Measurements from ENCODE around the gene CR1L. TPM values are rescaled to one million over a fixed set of nuclear protein-coding genes. Genes with fewer than 3 reads are reported as not detected.
A peak's percentile ranks its signal among the peaks of the same experiment; 100 is the strongest.

Gene CR1L
- total and polyA plus RNA-seq, 9 of the 15 experiments (the other 6 are each of a cell fraction or from before 2014, with no cell fraction given) = 10.1 to 74.8 (median 34.3) TPM

- TF ChIP-seq ZNF511 (CRISPR knock-in tag; IDR thresholded peaks at IDR 0.05) (peak; percentile 60; the same call in 1 of the 2 replicates), FOXA3 (CRISPR knock-in tag; conservative IDR thresholded peaks at IDR 0.05 in 1 of 2, IDR thresholded peaks at IDR 0.05 in 1 of 2) (peak in 1 of 2 experiments; percentile 79; a peak in 1 of 4 replicates), MAX (CRISPR knock-in tag; IDR thresholded peaks at IDR 0.05) (peak; percentile 86), ELF2 (CRISPR knock-in tag; IDR thresholded peaks at IDR 0.05) (no peak), FOS (IDR thresholded peaks at IDR 0.05; ENCODE audit: extremely low read depth, insufficient read length) (peak; percentile 73), RBBP5 (IDR thresholded peaks at IDR 0.05; ENCODE audit: borderline replicate concordance, insufficient read depth, low read length, poor library complexity, severe bottlenecking) (peak; percentile 99), EWSR1 (IDR thresholded peaks at IDR 0.05; ENCODE audit: borderline replicate concordance, low read depth, partially characterized antibody) (no peak), BRD9 (IDR thresholded peaks at IDR 0.05; ENCODE audit: low read depth, partially characterized antibody) (peak; percentile 49)
These were observed at the start of gene CR1L (continued) for GRCh38 chr1:207644852-207645634.

GRCh38 chr1:207603777-207604176, 41.2 kb upstream of the CR1L start:
- H3K4me1 ChIP-seq (replicated peaks in 1 of 2; ENCODE audit: control insufficient read depth in 2 of 2, insufficient read depth in 2 of 2, low read length in 2 of 2) = peaks cover 0 to 8% of the 10 kb centered on the region in 2 experiments; a peak in 2 of 5 replicates
- ATAC-seq (no peak), DNase-seq (ENCODE audit: extremely low read depth in 1 of 4, low spot score in 3 of 4) (peak in 1 of 4 experiments; percentile 21), FAIRE-seq (no peak)
- H3K9ac ChIP-seq (ENCODE audit: insufficient read depth in 1 of 2, low read depth in 2 of 2, low read length in 2 of 2) = no peak overlapping the region
- 37% methylated on average over 6 of the region's 6 CpGs for WGBS (ENCODE audit: insufficient coverage, low coverage, missing lambda C conversion rate)
- H3K36me3 ChIP-seq (ENCODE audit: control insufficient read depth, insufficient read depth, low read length) = no peaks in the 10 kb centered on the region
- H3K4me2 ChIP-seq (ENCODE audit: insufficient read depth, low read length) = peak overlapping the region; percentile 11; the same call in 1 of the 2 replicates
- intact Hi-C loops (cut with micrococcal nuclease) (no loop called here), in situ Hi-C loops (cut with MboI) (no loop called here)
- H3K4me3 ChIP-seq = no peak overlapping the region
- no peaks in the 10 kb centered on the region for H4K20me1 ChIP-seq (replicated peaks; ENCODE audit: control insufficient read depth, insufficient read depth, low read length)
- ChIA-PET POLR2A (no interaction called here), CTCF (ENCODE audit: low intra/inter-chr PET ratio) (no interaction called here)
- BruUV-seq (replicated peaks) = no TSS peak
- H3K27ac ChIP-seq (ENCODE audit: extremely low read depth, low read depth, low read length) = no peak overlapping the region
- H3K9me1 ChIP-seq (ENCODE audit: control insufficient read depth, insufficient read depth, low read length) = no peaks in the 10 kb centered on the region
- no peaks in the 10 kb centered on the region for H3K79me2 ChIP-seq (ENCODE audit: control insufficient read depth, insufficient read depth, low read length)
- H3K27me3 ChIP-seq (ENCODE audit: control insufficient read depth in 2 of 2, insufficient read depth in 2 of 2, low read length in 2 of 2) = no peaks in the 10 kb centered on the region
- no peaks in the 10 kb centered on the region for H3K9me3 ChIP-seq (replicated peaks; ENCODE audit: control insufficient read depth, insufficient read depth, low read depth, low read length)
- peak; percentile 68 for TF ChIP-seq FOSL1 (tag; conservative IDR thresholded peaks at IDR 0.05)
- no peak for TF ChIP-seq TAF15 (IDR thresholded peaks at IDR 0.05; ENCODE audit: low read depth, low read length)
- no peak for TF ChIP-seq GTF2F1 (IDR thresholded peaks at IDR 0.05; ENCODE audit: low read depth, low read length)
- no peak for TF ChIP-seq ZNF324 (CRISPR knock-in tag; IDR thresholded peaks at IDR 0.05)
- TF ChIP-seq ZBTB17 (CRISPR knock-in tag; IDR thresholded peaks at IDR 0.05) = no peak
- no peak for TF ChIP-seq PYGO2 (tag; IDR thresholded peaks at IDR 0.05)
- no peak for TF ChIP-seq PREB (CRISPR knock-in tag; IDR thresholded peaks at IDR 0.05)
- TF ChIP-seq JUND (IDR thresholded peaks at IDR 0.05; ENCODE audit: borderline replicate concordance, low read depth, low read length) = 0 out of 2 replicates have a peak, but pooled peaks have one; percentile 10
- no peak for TF ChIP-seq JUND (tag; IDR thresholded peaks at IDR 0.05; ENCODE audit: borderline replicate concordance, low read depth, low read length)
- TF ChIP-seq FOXA3 (CRISPR knock-in tag; conservative IDR thresholded peaks at IDR 0.05 in 1 of 2, IDR thresholded peaks at IDR 0.05 in 1 of 2) = 0 out of 4 replicates have a peak, but pooled peaks of 1 of the 2 experiments have one; percentile 19
- peak overlapping the region; percentile 75 for H2AFZ ChIP-seq (ENCODE audit: low read depth, low read length)

All from K562 (cell line).